H9 (cell line): Measurements from ENCODE around the gene MFSD2B. TPM values are rescaled to one million over a fixed set of nuclear protein-coding genes. Genes with fewer than 3 reads are reported as not detected.

ENCODE experiments used
- DNase-seq: peaks from one replicate; pipeline ENCODE4 v3.0.0-alpha.2; 2017
- H2AFZ ChIP-seq: one replicate; pipeline ENCODE4 v1.6.1; 2013; ENCODE audit warnings: mild to moderate bottlenecking, low read length, control low read depth, moderate library complexity
- H2AK5ac ChIP-seq: 2 replicates; pipeline ENCODE4 v1.6.1; 2013; ENCODE audit warnings: low read length, control low read depth, mixed read lengths; ENCODE audit not compliant: insufficient read length
- H2BK120ac ChIP-seq: one replicate; pipeline ENCODE4 v1.6.1; 2013; ENCODE audit warnings: low read depth, mild to moderate bottlenecking, low read length, control low read depth, inconsistent platforms; ENCODE audit not compliant: poor library complexity, severe bottlenecking
- H2BK12ac ChIP-seq: 2 replicates; pipeline ENCODE4 v1.6.1; 2013; ENCODE audit warnings: low read length, control low read depth, mixed read lengths, low read depth; ENCODE audit not compliant: insufficient read length
- H2BK15ac ChIP-seq: 2 replicates; pipeline ENCODE4 v1.6.1; 2013; ENCODE audit warnings: low read depth, low read length, control low read depth
- H2BK20ac ChIP-seq: one replicate; pipeline ENCODE4 v1.6.1; 2013; ENCODE audit warnings: low read depth, mild to moderate bottlenecking, low read length, control low read depth, inconsistent platforms; ENCODE audit not compliant: poor library complexity, severe bottlenecking
- H2BK5ac ChIP-seq: 2 replicates; pipeline ENCODE4 v1.6.1; 2013; ENCODE audit warnings: low read length, control low read depth, mixed read lengths; ENCODE audit not compliant: insufficient read length
- H3K14ac ChIP-seq: 2 replicates; pipeline ENCODE4 v1.6.1; 2013; ENCODE audit warnings: low read length, control low read depth; ENCODE audit not compliant: insufficient read depth
- H3K18ac ChIP-seq: 2 replicates; pipeline ENCODE4 v1.6.1; 2013; ENCODE audit warnings: low read depth, mild to moderate bottlenecking, mixed read lengths, low read length, control low read depth; ENCODE audit not compliant: insufficient read length
- H3K23ac ChIP-seq: 2 replicates; pipeline ENCODE4 v1.6.1; 2013; ENCODE audit warnings: low read length, control low read depth, mixed read lengths, low read depth; ENCODE audit not compliant: insufficient read length
- H3K23me2 ChIP-seq: 2 replicates; pipeline ENCODE4 v1.6.1; 2013; ENCODE audit warnings: low read depth, mild to moderate bottlenecking, mixed read lengths, low read length, control low read depth; ENCODE audit not compliant: insufficient read length, poor library complexity, severe bottlenecking
- H3K27ac ChIP-seq: 2 replicates; pipeline ENCODE4 v1.5.1; 2013; ENCODE audit warnings: low read length, control low read depth, mixed read lengths, low read depth; ENCODE audit not compliant: insufficient read length
- H3K27me3 ChIP-seq: 2 replicates; pipeline ENCODE4 v1.6.1; 2013; ENCODE audit warnings: low read length, control low read depth, inconsistent platforms; ENCODE audit not compliant: insufficient read depth
- H3K4ac ChIP-seq: 2 replicates; pipeline ENCODE4 v1.6.1; 2013; ENCODE audit warnings: low read depth, mild to moderate bottlenecking, control low read depth, inconsistent platforms, low read length, moderate library complexity
- H3K4me1 ChIP-seq: 2 replicates; pipeline ENCODE4 v1.6.1; 2013; ENCODE audit warnings: low read length, control low read depth, inconsistent platforms; ENCODE audit not compliant: insufficient read depth
- H3K4me2 ChIP-seq: 2 replicates; pipeline ENCODE4 v1.6.1; 2013; ENCODE audit warnings: low read length, control low read depth, mixed read lengths; ENCODE audit not compliant: insufficient read length, insufficient read depth
- H3K56ac ChIP-seq: 2 replicates; pipeline ENCODE4 v1.6.1; 2013; ENCODE audit warnings: low read depth, mild to moderate bottlenecking, mixed read lengths, low read length, control low read depth; ENCODE audit not compliant: insufficient read length
- H3K79me1 ChIP-seq: 2 replicates; pipeline ENCODE4 v1.6.1; 2013; ENCODE audit warnings: low read depth, mild to moderate bottlenecking, moderate library complexity, low read length, control low read depth, inconsistent platforms; ENCODE audit not compliant: insufficient read depth, poor library complexity, severe bottlenecking
- H3K79me2 ChIP-seq: 2 replicates; pipeline ENCODE4 v1.6.1; 2013; ENCODE audit warnings: low read length, control low read depth, inconsistent platforms; ENCODE audit not compliant: insufficient read depth
- H3K9ac ChIP-seq: 2 replicates; pipeline ENCODE4 v1.6.1; 2013; ENCODE audit warnings: low read length, control low read depth, mixed read lengths; ENCODE audit not compliant: insufficient read length; ENCODE audit errors: extremely low read depth
- H3K9me3 ChIP-seq: one replicate; pipeline ENCODE4 v1.6.1; 2013; ENCODE audit warnings: low read depth, low read length, inconsistent platforms; ENCODE audit not compliant: control insufficient read depth
- H3T11ph ChIP-seq: one replicate; pipeline ENCODE4 v1.6.1; 2013; ENCODE audit warnings: mild to moderate bottlenecking, low read length, control low read depth, inconsistent platforms
- H4K20me1 ChIP-seq: one replicate; pipeline ENCODE4 v1.6.1; 2013; ENCODE audit not compliant: control insufficient read depth, insufficient read length, insufficient read depth
- H4K5ac ChIP-seq: 2 replicates; pipeline ENCODE4 v1.6.1; 2013; ENCODE audit warnings: low read depth, mild to moderate bottlenecking, mixed read lengths, low read length, control low read depth; ENCODE audit not compliant: insufficient read length
- H4K8ac ChIP-seq: replicated peaks from 2 replicates; pipeline ENCODE4 v1.6.1; 2013; ENCODE audit warnings: low read length, control low read depth, mixed read lengths, low read depth; ENCODE audit not compliant: insufficient read length
- H4K91ac ChIP-seq: 2 replicates; pipeline ENCODE4 v1.6.1; 2013; ENCODE audit warnings: low read depth, mild to moderate bottlenecking, moderate library complexity, mixed read lengths, low read length, control low read depth; ENCODE audit not compliant: insufficient read length
- H3K27ac Mint-ChIP-seq, 3 experiments: 2 replicates in 2 of 3; 3 replicates in 1 of 3; pipeline ENCODE4 v1.8.0; 2020 to 2021; ENCODE audit warnings: mixed read lengths in 3 of 3, mild to moderate bottlenecking in 1 of 3, moderate library complexity in 1 of 3
- H3K27me3 Mint-ChIP-seq: 2 replicates; pipeline ENCODE4 v1.8.0; 2021; ENCODE audit warnings: low read depth, mild to moderate bottlenecking, moderate library complexity, mixed read lengths
- H3K36me3 Mint-ChIP-seq, 3 experiments: 2 replicates in 2 of 3; 3 replicates in 1 of 3; pipeline ENCODE4 v1.8.0; 2020 to 2021; ENCODE audit warnings: low read depth in 3 of 3, mixed read lengths in 3 of 3; ENCODE audit not compliant: insufficient read depth in 1 of 3
- H3K4me1 Mint-ChIP-seq, 2 experiments: 2 replicates each; pipeline ENCODE4 v1.8.0; 2020; ENCODE audit warnings: mixed read lengths in 2 of 2
- H3K4me3 Mint-ChIP-seq, 2 experiments: 2 replicates in 1 of 2; 3 replicates in 1 of 2; pipeline ENCODE4 v1.8.0; 2020 to 2021; ENCODE audit warnings: mild to moderate bottlenecking in 2 of 2, mixed read lengths in 2 of 2, moderate library complexity in 1 of 2
- H3K9me3 Mint-ChIP-seq, 2 experiments: 2 replicates in 1 of 2; 3 replicates in 1 of 2; pipeline ENCODE4 v1.8.0; 2020; ENCODE audit warnings: mild to moderate bottlenecking in 2 of 2, mixed read lengths in 2 of 2, moderate library complexity in 1 of 2
- WGBS: extraction: QIAGEN DNeasy Blood & Tissue Kit; methylation state at CpG from one replicate; pipeline ENCODE4 v1.1.7; 2013; ENCODE audit warnings: missing lambda C conversion rate, low lambda C conversion rate, mixed read lengths; ENCODE audit not compliant: insufficient read length; ENCODE audit errors: extremely low coverage; 5-methylcytosine and 5-hydroxymethylcytosine counted together
- total RNA-seq: library from RNA; stranded (reverse); gene quantifications from 2 replicates; pipeline ENCODE4 v1.2.1, GENCODE V29; 2021
- TF ChIP-seq, protein P1 (sequence below): fragments of 200-600 bp; sonication (generic); conservative IDR thresholded peaks from 3 replicates; pipeline ENCODE4 v1.8.0; 2021; ENCODE audit warnings: antibody characterized with exemption, mild to moderate bottlenecking

Gene MFSD2B
- total RNA-seq, 1 experiment from 2014 or later = 1.3 TPM

DNA sequence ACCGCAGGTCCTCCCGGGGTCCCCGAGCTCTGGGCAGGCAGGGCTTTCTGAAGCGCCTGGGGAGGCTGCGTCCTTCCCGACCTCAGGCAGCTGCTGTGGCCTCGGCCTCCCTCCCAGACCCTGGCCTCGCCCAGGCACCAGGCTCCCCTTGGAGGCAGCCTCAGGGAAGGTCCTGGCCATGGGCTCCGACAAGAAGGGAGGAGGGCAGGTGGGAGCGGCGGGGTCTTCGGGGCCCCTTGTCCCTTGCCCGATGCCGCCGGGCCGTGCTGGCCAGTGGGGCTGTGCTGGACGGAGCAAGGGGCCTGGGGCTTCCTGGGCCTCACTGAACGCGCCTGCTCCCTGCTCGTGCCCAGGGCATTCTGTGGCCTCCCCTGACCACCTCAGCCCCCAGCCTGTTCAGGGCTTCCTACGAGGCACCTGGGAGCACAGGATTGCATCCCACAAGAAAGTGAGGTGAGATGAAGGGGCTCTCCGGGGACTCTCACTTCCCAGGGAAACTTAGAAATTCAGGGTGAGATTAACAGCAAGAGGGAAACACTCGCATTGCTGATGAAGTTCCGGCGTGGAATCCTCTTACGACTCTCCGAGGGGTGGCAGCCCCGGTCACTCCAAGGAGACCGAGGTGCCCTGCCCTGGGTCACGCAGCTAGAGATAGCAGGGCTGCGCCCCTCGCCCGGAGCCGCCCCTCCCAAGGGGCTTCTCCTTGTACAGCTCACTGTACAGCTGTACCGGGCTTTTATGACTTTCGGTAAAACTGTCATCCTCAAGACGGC is 778 bp downstream of the MFSD2B start:
- Histone ChIP-seq H3K14ac (peak overlapping the region; percentile 95), H2BK12ac (peak overlapping the region; percentile 7), H3K9me3 (no peaks in the 10 kb centered on the region), H3K18ac (peak overlapping the region; percentile 93), H4K8ac (no peak overlapping the region), H2BK15ac (no peak overlapping the region), H3K23me2 (no peaks in the 10 kb centered on the region), H2AFZ (no peak overlapping the region), H3T11ph (no peak overlapping the region), H4K20me1 (no peaks in the 10 kb centered on the region), H4K91ac (no peak overlapping the region), H3K9ac (no peak overlapping the region), H3K79me1 (no peaks in the 10 kb centered on the region), H3K4me1 (no peaks in the 10 kb centered on the region; the same call in 1 of the 2 replicates), H3K27ac (no peak overlapping the region), H3K27me3 (no peaks in the 10 kb centered on the region; the same call in 1 of the 2 replicates), H2AK5ac (no peak overlapping the region), H2BK20ac (no peak overlapping the region), H3K23ac (no peak overlapping the region), H4K5ac (no peak overlapping the region), H3K4me2 (peak overlapping the region; percentile 45), H2BK5ac (no peak overlapping the region), H3K79me2 (no peaks in the 10 kb centered on the region), H2BK120ac (no peak overlapping the region), H3K4ac (no peak overlapping the region; the same call in 1 of the 2 replicates), H3K56ac (no peak overlapping the region)
- Mint-ChIP-seq H3K36me3 (no peaks in the 10 kb centered on the region; a peak in 1 of 7 replicates), H3K4me3 (peak overlapping the region; percentile 48 to 60; a peak in 4 of 5 replicates), H3K27me3 (peaks cover 15% of the 10 kb centered on the region), H3K27ac (no peak overlapping the region; a peak in 1 of 7 replicates), H3K4me1 (peaks cover 20 to 24% of the 10 kb centered on the region in 2 experiments), H3K9me3 (no peaks in the 10 kb centered on the region)
- TF ChIP-seq, protein P1, sequence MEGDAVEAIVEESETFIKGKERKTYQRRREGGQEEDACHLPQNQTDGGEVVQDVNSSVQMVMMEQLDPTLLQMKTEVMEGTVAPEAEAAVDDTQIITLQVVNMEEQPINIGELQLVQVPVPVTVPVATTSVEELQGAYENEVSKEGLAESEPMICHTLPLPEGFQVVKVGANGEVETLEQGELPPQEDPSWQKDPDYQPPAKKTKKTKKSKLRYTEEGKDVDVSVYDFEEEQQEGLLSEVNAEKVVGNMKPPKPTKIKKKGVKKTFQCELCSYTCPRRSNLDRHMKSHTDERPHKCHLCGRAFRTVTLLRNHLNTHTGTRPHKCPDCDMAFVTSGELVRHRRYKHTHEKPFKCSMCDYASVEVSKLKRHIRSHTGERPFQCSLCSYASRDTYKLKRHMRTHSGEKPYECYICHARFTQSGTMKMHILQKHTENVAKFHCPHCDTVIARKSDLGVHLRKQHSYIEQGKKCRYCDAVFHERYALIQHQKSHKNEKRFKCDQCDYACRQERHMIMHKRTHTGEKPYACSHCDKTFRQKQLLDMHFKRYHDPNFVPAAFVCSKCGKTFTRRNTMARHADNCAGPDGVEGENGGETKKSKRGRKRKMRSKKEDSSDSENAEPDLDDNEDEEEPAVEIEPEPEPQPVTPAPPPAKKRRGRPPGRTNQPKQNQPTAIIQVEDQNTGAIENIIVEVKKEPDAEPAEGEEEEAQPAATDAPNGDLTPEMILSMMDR = no peak
- no CpG with 5 or more reads among the region's 37 CpGs for WGBS
- DNase-seq = peak; percentile 51
